Keratinocyte (primary cell): ENCODE data around the gene CLDN5.

ENCODE experiments used
- EZH2 ChIP-seq: IDR thresholded peaks from one replicate; pipeline ENCODE4 v1.6.1; 2012; ENCODE audit warnings: inconsistent platforms, mild to moderate bottlenecking, low read length, moderate library complexity
- TF ChIP-seq, protein P1 (sequence below), 3 experiments: IDR thresholded peaks in 1 of 3; conservative IDR thresholded peaks in 1 of 3; optimal IDR thresholded peaks in 1 of 3; 2 replicates in 2 of 3; 3 replicates in 1 of 3; pipeline versions ENCODE3 to v1.5.1; 2011; ENCODE audit warnings: low read length in 3 of 3, mild to moderate bottlenecking in 3 of 3, moderate library complexity in 2 of 3, control low read depth in 1 of 3, inconsistent platforms in 1 of 3; ENCODE audit not compliant: insufficient read depth in 2 of 3; ENCODE audit errors: extremely low read depth in 1 of 3

GRCh38 chr22:19553201-19553600 lies 29.0 kb upstream of the CLDN5 start:
- TF ChIP-seq, protein P1, sequence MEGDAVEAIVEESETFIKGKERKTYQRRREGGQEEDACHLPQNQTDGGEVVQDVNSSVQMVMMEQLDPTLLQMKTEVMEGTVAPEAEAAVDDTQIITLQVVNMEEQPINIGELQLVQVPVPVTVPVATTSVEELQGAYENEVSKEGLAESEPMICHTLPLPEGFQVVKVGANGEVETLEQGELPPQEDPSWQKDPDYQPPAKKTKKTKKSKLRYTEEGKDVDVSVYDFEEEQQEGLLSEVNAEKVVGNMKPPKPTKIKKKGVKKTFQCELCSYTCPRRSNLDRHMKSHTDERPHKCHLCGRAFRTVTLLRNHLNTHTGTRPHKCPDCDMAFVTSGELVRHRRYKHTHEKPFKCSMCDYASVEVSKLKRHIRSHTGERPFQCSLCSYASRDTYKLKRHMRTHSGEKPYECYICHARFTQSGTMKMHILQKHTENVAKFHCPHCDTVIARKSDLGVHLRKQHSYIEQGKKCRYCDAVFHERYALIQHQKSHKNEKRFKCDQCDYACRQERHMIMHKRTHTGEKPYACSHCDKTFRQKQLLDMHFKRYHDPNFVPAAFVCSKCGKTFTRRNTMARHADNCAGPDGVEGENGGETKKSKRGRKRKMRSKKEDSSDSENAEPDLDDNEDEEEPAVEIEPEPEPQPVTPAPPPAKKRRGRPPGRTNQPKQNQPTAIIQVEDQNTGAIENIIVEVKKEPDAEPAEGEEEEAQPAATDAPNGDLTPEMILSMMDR (optimal IDR thresholded peaks at IDR 0.05 in 1 of 3, IDR thresholded peaks at IDR 0.05 in 1 of 3, conservative IDR thresholded peaks at IDR 0.05 in 1 of 3; ENCODE audit: extremely low read depth in 1 of 3, insufficient read depth in 2 of 3, low read length in 3 of 3), result no peak
- TF ChIP-seq EZH2, result no peak
